Stimulated activated CD8-positive, alpha-beta memory T cell treated with anti-CD3 and anti-CD28 coated beads, Interleukin-15, amount 100 ng/mL, for 1 hour (primary cell): ENCODE results near the gene ANTXR2.

Experiments used
- DNase-seq: peaks from one replicate; pipeline ENCODE4 v3.0.0-alpha.2; 2020; ENCODE audit warnings: low read depth

ANTXR2 gene

DNA sequence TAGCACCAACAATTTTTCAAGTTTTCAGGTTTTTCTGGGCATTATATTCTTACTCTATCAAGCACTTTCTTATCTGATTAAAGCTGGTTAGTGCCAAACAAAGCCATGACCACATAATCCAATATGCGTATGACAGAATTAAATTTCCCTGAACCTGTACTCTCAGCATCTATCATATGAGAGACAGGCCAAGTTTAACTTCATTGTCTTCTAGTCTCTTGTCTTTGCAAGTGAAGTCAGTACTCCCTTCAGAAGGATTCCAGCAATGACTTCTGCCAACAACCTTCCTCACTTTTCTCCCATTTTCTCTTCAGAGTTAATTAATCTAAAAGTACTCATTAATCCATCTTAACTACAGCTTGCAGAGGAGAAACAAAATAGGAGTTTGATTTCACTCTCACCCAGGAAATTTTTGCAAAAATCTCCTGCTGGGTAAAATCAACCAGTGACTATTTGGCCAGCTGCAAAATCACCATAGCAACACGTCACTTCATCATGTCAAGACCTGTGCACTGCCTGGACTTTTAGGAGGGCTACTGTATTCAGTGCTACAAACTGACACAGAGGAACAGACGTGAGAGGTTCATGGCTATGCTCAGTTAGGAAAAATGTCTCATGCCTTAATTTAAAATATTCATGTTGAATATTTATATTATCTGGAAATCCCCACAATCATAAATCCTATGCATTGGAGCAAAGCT is 208.4 kb downstream of the ANTXR2 start:
- no peak for DNase-seq

DNA sequence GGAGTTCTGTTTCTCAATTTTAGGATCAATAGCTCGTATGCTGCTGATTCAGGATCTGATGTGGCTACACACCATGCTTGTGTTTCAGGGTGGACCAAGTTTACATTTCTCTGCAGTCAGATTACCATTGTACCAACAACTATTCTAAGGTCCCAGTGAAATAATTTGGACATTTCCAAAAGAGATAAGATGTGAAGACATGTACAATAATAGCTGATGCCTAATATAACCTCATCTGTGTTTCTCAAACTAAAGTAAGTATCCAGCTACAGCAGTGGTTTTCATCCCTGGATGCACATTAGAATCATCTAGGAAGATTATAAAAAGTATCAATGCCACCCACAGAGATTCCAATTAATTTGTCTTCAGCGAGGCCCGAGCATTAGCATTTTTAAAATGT is 209.7 kb downstream of the ANTXR2 start:
- no peak for DNase-seq

DNA sequence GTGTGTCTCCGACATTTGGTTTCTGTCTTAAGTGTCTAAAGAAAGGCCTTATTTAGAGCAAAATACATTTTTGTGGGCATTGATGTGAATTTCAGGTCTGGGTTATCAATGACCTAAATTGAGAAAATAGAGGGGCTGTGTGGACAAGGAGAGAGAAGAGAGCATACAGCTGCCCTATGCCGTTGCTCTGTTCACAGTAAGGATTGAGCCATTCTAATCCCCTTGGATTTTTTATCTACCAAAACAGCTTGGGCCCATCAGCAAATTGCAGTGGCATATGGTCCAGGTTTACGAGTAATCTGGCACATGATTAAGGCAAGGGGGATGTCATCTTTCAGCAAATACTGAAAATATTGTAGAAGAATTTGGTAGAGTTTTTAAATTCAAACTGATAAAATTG is 210.2 kb downstream of the ANTXR2 start:
- DNase-seq: no peak

DNA sequence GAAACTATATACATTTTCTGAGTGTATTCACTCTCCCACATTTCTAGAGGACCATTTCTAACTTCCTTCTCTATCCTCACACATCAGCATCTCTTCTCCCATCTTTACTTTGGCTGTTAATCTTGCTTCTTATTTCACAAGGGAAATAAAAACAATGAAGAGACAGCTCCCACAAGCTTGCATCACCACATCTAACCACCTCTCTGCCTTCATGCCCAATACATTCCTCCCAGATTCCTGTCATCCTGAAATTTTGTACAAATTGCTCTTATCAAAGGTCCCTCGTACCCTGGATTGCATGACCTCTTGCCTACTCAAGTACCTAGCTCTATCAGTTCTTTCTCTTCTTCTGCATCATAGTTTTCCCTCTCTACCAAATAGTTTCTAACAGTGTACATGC is 215.2 kb downstream of the ANTXR2 start:
- DNase-seq: no peak

- DNase-seq: no peak
These were observed 216.8 kb downstream of the ANTXR2 start for GRCh38 chr4:79856196-79856595.

DNA sequence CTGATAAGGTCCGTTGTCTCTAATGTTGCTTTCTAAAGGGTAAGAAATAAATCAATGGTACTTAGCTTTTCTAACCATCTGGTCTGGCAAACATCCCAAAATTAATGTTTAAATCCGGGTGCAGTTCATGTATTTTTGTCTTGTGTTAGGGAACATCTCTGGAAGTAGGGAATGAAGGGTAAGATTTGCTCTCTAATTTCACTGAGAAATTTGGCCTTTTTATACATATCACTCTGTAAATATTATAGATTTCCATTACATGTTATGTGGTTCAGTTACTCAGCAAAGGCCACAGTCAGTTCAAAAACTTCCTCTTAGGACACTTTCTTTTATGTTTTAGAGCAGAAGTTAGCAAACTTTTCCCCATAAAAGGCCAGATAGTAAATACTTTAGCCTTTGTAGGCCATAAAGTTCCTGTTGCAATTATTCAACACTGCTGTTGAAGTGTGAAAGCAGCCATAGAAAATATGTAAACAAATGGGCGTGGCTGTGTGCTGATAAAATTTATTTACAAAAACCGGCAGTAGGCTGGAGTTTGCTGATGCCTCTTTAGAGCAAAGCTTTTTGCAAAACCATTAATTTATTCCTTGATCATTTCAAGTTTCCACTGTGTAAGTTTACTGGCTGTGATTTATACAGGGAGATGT is 218.1 kb downstream of the ANTXR2 start:
- no peak for DNase-seq

DNA sequence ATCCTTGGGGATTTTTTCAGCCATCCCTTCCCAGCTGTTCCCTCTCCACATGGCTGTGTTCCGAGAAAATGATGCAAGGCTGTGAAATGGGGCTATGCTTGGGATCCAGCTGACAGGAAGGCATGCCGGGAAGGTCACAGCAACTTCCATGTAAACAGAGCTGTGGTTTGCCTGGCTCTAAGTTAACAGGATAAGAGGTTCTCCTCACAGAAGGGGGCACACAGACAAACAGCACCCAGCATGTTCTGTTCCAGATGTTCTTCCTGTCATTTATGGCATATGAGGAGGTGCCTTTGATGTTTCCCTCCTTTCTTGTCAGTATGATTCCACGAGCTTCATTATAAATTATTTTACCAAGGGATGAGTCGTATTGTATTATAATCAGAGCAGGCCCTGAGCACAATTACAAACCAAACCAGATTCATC is 220.7 kb downstream of the ANTXR2 start:
- DNase-seq: no peak

DNA sequence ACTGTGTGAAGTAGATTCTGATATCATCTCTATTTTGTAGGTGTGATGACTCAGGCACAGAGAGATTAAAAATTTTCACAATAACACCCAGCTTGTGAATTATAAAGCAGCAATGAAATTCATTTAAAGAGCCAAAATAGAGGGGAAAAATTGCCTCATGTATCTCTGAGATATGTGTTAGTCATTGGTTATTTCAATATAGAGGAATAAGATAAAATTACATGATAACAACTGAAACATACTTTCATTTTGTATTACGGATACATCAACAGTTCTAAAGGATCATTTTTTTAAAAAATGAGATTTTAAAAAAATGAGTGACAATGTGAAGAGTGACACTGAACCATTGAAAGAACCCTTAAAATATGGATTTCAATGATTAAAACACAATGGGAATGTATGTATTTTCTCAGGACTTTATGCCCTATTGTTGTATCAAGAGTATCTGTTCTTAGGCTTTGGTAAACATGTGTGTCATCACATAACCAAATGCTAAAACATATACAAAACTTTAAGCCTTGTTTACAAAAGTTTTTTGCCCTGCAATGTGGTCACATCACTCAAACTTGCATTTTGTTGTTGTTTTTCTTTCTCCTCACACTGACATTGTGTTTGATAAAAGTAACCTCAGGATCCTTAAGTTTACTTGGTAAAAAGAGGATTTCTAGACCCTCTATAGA is 221.3 kb downstream of the ANTXR2 start:
- DNase-seq: no peak
